GM18909 (cell line): ENCODE data around the gene PBX3.

ENCODE experiments used
- ATAC-seq: cut with Tn5 transposase; IDR thresholded peaks from one replicate; pipeline ENCODE4 v1.9.1; 2021; ENCODE audit warnings: mild to moderate bottlenecking; ENCODE audit not compliant: unreplicated experiment, poor library complexity

Gene PBX3

DNA sequence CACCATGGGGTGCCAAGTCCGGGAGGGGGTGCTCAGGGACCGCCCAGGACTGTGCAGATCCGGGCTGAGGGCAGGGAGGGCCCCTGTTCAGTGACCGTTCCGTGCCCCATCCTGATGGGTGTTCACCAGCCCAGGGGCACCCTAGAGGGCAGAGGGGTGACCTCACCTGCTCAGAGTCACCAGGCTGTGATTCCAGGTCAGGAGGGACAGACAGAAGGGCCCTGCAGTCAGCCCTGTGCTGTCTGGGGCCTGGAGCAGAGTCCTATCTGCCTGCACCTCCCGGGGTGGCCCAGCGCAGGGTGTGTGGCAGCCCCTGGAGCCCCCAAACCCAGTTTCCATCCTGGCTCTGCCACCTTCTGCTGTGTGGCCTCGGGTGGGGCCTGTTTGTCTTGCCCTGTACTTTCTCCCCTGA lies 241.9 kb downstream of the PBX3 start:
- no peak for ATAC-seq

DNA sequence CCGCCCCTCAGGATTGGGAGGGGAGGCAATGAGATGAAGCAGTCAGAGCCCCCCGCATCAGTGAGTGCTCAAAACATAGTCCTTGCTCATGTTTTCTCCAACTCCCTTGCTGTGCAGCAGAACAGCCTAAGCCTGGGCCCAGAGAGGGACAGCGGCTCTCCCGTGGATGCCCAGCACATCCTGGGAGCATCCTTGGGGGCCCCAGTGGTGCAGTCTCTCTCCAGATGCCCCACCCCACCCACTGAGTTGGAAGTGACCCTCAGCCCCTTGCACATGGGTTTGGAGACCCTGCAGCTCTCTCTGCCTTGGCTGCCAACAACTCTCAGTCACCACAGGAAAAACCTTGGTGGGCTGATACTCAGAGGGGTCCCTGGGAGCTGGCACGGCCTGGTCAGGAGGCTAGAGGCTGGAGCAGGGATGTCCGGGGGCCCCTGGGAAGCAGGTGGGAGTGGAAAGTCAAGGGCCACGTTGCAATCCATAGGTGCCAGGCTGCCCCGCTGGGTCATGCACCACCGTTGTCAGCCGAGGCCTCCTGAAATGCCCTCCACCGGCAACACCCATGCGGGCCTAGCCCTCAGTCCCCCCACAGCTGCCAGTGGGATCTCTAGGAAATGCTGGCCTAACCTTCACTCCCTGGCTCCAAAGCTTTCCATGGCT lies 242.5 kb downstream of the PBX3 start:
- ATAC-seq = no peak

DNA sequence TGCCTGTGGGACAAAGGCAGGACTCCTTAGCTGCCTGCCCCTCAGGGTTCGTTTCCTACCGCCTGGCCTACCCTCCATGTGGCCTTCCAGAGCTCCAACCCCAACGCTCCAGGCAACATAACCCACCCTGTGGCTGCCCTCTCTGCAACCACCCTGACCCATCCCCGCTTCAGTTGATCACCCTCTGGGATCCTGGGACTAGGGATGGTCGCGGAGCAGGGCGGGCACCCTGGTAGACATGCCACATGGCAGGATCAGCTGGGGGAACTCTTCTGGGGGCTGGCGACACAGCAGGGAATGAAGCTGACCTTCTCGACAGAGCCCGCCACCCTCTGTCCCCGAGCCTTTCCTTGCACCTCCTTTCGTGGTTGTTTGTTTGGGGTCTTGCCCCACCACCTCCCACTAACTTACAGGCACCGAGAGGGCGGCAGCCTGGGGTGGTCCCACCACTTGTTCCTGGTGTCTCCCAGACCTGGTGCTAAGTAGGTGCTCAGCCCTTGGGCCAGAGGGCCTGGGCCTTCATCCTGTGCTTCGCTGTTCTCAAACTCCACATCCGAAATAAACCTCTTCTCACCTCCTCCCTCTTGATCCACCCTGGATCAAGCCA lies 243.1 kb downstream of the PBX3 start:
- ATAC-seq = no peak

DNA sequence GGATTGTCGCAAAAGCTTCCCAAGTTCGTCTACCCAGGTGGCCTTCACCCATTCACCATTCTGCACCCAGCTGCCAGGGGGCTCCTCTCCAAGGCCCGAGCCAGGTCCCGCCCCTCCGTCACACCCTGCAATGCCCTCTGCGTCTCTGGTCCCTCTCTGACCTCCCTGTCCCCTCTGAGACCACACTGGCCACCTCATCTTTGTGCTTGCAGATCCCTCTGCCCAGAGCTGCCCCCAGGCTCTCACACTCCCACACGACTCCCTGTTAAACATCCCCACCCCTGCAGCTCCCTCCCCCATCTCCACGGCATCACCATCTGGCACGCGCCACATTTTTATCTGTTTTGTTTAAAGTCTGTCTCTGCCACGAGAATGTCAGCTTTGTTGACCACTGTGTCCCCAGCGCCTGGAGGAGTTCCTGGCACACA lies 243.6 kb downstream of the PBX3 start:
- no peak for ATAC-seq

DNA sequence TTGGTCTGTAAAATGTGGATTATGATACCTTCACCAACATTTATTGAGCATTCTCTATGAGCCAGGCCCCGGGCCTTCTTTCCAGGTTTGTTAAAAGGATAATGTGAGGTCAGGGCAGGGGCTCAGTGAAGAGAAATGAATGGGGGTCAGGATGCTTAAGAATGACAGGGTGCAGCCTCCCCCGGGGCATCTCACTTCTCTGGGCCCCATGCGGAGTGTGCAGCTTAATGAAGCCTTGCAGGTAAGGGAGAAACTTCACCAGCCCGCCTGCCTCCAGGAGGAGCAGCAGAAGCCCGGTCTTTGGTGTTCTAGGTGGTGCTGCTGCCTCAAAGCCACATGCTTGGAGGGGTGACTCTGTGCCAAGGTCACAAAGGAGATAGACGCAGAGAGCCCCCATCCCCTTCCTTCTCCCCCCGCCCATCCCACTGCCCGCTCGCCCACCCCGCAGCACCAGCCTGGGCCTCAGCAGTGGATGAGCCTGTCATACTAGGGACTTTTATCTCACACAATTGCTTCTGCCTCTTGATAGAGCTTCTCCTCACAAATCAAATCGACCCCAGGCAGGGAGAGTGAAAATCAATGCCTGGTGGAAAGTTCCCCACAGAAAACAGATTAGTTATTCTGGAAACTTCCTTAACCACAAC lies 244.8 kb downstream of the PBX3 start:
- no peak for ATAC-seq

DNA sequence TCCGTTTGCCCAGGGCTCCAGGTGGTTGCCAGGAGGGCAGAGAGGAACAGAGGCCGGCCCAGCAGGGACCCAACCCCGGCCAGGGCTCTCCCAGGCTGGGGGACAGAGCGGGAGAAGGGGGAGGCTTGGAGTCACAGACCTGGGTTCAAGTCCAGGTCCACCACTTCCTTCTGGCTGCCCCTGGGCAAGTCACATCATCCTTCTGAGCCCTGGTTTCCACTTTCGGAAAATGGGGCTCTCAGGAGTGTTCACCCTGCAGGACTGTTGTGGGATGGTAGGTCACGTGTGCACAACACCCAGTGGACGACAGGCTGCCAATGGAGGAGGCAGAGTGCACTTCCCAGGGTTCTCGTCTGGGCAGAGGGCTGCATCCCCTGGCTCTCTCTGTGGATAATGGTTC lies 245.4 kb downstream of the PBX3 start:
- no peak for ATAC-seq

DNA sequence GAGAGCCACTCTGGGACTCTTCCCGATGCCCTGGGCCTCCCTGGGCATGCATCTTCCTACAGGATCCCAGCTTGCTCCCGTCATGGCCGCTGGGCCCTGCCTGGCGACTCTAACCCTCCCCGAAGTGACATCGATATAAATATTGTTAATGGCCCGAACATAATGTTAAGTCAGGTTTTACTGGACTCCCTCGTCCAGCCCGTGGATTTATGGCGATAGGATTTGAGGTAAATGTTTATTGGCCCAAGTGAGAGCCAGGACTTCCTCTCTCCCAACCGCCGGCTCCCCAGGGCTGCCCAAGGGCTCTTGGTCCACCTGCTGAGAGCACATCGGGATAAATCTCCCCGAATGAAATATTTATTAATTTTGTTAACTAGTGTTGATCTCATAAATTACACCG lies 246.3 kb downstream of the PBX3 start:
- ATAC-seq = no peak

DNA sequence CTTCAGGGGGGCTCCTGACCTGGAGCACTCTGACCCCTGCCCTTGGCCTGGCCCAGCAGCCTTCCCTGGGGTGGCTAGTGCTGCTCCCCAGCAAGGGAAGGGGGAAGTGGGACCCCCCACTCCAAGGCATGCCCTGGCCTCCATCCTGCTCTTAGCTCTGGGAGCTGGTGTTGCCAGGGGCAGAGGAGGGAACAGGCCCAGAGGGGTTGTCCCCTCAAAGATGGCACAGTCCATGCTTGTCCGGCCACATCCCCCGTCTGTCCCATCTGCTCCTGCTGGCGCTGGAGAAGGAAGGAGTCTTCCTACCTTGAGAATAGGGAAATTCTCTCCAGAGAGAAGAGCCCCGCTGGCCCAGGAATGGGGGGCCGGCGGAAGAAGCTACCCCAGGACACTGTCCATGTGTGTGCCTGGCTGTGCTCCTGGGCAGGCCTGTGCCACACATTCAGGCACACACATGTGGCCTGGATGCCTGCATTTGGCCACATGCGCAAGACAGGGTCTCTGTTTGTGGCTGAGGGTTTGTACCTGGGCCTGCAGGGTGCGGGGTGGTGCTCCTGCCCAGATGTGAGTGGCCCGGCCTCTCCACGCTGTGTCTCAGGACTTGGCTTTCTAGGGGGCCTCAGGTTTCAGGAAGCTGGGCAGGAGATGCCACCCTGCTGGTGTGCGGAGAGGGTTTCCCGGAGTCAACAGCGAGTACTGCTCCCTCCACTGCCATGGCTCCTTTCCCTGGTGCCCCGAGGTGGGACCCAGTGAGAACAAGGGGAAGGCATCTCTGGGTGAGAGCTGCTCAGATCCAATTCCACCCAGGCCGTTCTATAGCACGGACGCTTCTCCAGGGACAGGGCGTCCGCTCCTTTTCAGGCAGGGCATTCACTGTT lies 247.1 kb downstream of the PBX3 start:
- ATAC-seq = no peak

DNA sequence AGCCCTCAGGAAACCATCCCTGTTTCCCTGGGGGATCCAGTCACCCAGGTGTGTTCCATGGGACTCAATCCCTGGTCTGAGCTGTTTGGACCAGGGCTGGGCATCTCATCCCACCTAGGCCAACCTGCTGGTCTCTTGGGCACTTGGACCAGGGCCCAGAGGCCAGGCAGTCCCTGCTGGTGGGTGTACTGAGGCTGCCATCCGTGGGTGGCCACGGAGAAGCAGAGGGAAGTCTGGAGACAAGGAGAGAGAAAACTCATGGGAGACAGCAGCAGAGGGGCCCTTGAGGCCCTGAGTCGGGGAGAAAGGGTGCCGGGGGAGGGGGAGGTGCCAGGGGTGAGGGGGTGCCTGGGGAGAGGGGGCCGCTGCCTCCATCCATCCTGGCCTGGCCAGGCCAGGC lies 247.8 kb downstream of the PBX3 start:
- no peak for ATAC-seq

DNA sequence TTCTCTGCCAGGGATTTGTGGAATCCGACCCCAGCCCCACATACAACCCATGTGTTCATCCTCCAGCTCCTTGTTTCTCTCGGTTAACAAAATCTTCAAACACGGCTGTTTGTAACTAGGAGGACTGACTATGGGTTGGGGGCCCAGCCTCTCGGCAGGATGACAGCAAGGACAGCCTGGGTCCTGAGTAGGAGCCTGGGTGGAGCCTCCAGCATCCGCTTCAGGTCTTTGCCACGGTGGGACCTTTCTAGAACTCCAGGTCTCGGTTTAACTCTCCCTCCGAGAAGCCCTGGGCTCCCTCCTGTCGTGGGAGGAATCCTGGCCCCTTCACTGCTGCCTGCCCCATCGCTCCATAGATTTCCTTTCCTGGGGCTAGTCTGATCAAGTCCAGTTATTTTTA lies 248.5 kb downstream of the PBX3 start:
- no peak for ATAC-seq

DNA sequence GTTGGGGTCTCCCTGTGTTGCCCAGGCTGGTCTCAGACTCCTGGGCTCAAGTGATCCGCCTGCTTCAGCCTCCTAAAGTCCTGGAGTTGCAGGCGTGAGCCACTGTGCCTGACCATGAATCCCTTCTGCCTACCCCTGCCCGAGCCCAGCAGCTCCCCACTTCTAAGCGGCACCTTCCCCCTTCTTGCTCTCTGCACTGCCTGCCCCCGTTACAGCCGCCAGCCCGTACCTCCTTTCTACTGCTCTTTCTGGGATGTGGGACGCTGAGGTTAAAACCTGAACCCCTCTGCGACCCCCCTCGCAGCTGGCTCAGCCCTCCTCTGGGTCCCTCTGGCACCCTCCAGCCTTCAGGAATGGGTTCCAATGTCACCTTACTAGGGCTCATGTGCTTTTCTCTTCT lies 249.6 kb downstream of the PBX3 start:
- ATAC-seq = no peak

DNA sequence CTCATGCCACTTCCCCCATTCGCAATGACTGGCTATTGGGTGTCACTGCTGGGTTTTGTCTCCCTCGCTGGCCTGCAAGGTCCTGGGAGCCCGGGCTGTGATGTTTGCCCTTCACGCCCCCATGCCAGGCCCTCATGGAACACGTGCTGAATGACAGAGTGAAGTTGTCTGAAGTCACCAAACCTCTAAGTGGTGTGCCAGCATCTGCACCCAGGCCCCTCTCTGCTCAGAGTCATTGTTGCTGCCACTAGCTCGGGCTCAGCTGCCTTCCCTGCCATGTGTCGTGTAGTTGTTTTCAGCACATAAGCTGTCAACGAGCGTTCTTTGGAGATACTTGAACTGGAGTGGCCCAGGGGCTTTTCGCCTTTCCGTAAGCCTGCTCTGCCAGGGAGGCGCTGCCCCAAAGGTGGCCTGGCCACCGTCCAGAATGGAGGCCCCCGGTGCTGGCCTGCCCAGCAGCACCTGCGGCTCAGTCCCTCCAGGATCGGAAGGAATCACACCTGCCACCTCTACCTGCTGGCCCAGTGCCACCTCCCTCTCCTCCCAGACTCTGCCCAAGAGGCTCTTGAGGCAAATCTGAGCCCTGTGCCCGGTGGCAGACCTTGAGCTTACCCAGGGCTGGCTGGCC lies 250.1 kb downstream of the PBX3 start:
- ATAC-seq = no peak

DNA sequence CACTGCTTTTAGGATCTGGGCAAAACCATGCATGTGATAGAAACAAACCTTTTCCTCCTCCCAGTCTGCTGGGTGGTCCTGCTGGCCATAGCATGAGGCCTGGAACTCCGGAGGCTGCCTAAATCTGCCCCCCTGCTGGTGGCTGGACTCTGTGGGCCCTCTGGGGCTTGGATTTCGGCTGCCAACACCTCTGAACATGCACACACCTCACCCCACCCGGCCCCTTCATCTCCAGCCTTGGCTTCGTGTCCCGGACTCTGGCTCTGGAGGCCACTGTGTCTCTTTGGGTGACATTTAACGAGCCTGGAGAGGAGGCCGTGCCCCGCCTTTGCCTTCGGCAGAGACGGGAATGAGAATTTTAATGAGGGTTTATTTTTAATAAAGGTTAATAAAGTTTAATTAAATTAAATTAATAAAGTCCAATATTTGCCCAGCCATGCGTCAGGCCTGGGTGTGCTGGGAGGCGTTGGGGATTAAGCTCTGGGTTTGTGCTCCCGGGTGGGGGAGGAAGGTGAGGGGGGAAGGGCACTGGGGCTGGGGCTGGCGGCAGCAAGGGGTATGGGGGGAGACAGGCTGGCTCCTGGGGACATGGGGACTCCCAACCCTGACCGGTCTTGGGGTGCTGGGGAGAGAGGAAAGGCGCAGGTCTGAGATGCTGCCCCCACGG lies 251.8 kb downstream of the PBX3 start:
- ATAC-seq = no peak

DNA sequence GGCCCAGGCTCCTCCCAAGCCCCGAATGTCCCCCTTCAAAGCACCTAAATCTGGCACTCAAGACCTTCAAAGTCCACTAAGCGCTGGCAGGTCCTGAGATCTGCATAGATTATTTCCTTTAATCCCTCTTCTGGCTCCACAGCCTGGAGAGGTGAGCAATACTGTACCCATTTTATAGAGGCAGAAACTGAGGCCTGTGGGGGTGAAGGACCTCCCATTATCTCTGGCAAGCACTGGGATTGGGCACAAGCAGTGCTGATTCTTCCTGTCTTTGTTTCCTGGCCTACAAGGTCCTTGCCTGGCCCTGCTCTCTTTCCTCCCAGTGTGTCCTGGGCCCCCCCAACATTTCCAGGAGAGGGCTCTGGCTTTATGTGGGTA lies 252.3 kb downstream of the PBX3 start:
- no peak for ATAC-seq

DNA sequence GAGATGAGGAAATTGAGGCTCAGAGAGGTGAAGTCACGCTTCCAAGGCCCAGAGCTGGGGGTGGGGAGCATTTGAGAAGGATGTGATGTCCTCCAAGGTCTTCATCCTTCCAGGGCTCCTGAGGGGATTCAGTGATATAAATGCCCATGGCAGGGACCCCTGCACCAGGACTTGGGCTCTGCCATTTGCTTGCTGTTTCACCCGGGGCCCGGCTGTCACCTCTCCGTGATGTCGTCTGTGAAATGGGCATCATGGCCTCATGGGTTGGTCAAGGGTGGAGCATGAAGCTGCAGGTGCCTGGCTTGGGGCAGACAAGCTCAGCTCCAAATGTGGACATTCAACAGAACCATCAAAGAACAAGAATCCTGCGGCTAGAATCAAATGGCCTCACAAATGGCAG lies 253.1 kb downstream of the PBX3 start:
- ATAC-seq = no peak

DNA sequence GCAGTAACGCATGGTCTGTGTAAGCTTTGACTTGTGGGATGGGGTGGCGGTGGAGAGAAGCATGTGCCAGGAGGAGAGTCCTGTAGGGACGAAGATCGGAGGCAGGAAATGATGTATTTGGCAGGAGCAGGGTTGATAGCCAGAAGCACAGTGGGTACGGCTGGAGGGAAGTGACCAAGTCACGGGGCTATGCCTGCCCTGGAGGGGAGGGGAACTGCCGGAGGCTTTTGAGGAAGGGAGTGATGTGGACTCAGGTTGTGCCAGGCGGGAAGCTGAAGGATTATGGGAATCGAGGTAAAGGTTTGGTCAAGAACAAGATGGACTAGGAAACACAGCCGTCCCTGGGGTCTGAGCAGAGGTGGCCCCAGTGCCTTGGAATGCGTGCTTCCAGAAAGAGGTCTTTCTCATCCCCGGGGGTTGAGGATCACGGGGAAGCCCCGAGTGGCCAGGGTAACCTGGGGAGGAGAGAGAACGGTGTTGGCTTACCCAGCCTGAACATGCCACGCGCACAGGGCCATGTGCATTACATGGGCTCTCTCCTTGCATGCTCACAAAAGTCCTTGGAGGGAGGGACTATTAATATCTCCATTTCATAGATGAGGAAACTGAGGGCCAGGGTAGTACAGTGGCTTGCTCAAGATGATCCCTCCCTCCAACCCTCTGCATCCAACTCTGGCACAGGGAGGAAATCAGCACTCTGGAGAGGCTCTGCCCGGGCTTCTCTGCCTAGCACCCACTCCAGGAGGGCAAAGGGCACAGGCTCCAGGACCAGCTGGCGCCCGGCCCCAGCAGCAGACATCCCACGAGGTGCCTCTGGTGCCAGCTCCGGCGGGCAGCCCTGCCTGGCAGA lies 253.8 kb downstream of the PBX3 start:
- no peak for ATAC-seq

DNA sequence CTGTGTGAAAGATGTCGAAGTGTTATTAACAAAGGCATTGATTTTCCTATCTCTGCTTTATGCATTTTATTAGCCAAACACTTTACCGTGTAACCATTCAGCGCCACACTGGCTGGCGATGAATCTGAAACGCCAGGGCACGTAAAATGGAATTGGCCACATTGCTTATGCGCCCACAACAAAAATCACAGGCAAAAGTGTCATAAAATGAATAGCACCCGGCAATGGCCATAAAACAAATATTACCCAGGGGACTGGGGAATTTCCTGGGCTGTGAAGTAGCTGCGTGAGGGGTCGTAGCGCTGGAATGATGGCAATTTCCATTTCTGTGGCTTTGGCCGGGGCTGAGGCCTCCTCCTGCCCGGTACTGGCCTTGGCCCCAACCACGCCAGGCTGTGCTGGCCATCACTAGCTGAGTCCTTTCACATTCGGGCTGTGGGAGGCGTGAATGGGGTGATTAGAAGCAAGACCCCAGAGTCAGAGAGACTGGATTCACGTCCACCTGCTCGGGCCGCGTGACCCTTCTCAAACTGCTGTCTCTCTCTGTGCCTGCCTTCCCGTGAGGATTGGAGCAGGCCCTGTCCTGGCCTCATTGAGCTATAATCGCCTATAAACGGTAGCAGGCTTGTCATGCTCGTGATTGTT lies 254.5 kb downstream of the PBX3 start:
- ATAC-seq = no peak

DNA sequence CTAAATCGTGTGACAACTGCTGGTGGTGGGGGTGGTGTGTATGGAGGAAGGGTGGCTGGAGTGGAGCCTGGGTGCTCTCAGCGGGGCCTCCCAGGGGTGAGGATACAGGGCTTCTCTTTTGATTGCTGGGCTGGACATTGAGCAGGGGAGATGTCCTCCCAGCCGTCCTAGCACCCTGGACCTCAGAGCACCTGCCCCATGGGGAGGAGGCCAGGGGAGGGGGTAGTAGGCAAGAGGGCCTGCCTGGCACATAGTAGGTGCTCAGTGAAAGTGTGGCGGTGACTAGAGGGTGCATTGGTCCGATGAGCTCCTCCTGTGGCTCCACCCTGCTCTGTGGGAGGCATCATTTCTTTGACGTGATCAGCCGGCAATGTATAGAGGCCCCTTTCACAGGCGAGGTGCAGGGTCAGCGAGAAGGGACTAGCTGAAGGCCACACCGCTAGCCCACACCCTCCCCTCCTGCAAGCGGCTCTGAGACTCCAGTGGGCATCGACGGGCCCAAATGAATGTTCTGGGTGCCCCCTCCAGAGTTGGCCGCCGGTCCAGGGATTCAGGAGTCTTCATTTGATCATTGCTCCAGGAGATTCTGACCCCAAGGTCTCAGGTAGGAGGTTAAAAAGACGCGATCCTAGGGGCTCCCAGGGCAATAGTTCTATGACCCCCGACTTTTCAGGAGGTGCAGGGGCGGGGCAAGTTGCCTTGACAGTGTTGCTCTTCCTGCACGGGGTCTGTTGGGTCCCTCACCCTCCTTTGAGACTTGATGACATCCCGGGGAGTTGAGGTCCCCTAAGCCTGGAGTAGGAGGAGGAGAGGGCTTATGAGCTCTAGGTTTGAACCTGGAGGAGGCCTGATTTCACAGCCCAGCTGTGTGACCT lies 255.5 kb downstream of the PBX3 start:
- no peak for ATAC-seq
